Upper lobe of left lung (tissue), 6 donors: ENCODE data around the gene COL7A1. TPM values are rescaled to one million over a fixed set of nuclear protein-coding genes. Genes with fewer than 3 reads are reported as not detected.

Source experiments
- ATAC-seq, 2 donors: fragments of 200-7000 bp; cut with Tn5 transposase; one replicate each; pipeline ENCODE4 v1.9.1; 2022; ENCODE audit warnings: mild to moderate bottlenecking in 2 of 2, moderate library complexity in 2 of 2; ENCODE audit not compliant: low FRiP score in 2 of 2
- DNase-seq, 2 donors: peaks; one replicate each; pipeline ENCODE4 v3.0.0-alpha.2; 2019 to 2020
- H3K27ac ChIP-seq, 4 donors: fragments of 200-600 bp; sonication (generic); one replicate each; pipeline ENCODE4 v1.5.1; 2016 to 2019
- H3K27me3 ChIP-seq, 4 donors: fragments of 200-600 bp; sonication (generic); one replicate each; pipeline ENCODE4 v1.5.1; 2017 to 2019
- H3K36me3 ChIP-seq, 4 donors: fragments of 200-600 bp; sonication (generic); one replicate each; pipeline ENCODE4 v1.5.1; 2016 to 2019
- H3K4me1 ChIP-seq, 4 donors: fragments of 200-600 bp; sonication (generic); one replicate each; pipeline ENCODE4 v1.5.1; 2018 to 2019
- H3K4me3 ChIP-seq, 4 donors: fragments of 200-600 bp; sonication (generic); one replicate each; pipeline ENCODE4 v1.5.1; 2017 to 2019; ENCODE audit warnings: mild to moderate bottlenecking in 2 of 4, moderate library complexity in 1 of 4
- H3K9me3 ChIP-seq, 4 donors: fragments of 200-600 bp; sonication (generic); one replicate each; pipeline ENCODE4 v1.5.1; 2018 to 2019
- EP300 ChIP-seq, 4 donors: sonication (generic); formaldehyde crosslinking; IDR thresholded peaks; one replicate each; pipeline ENCODE4 v1.5.1; 2017; ENCODE audit warnings: antibody characterized with exemption in 4 of 4, control low read depth in 2 of 4
- POLR2A ChIP-seq, 4 donors: fragments of 450-650 bp; IDR thresholded peaks; one replicate each; pipeline ENCODE4 v1.5.1; 2016 to 2017; ENCODE audit warnings: antibody characterized with exemption in 4 of 4, mild to moderate bottlenecking in 2 of 4
- POLR2AphosphoS5 ChIP-seq, 2 donors: sonication (generic); formaldehyde crosslinking; IDR thresholded peaks; one replicate each; pipeline ENCODE4 v1.5.1; 2017; ENCODE audit warnings: antibody characterized with exemption in 2 of 2
- WGBS, 2 donors: methylation state at CpG; one replicate each; pipeline ENCODE4 v1.1.5; 2017 to 2018; 5-methylcytosine and 5-hydroxymethylcytosine counted together
- total RNA-seq, 6 donors: library from RNA; depleted of rRNA in 4 of 6; stranded (reverse); fragments of >200 nt in 4 of 6; gene quantifications; one replicate each; pipeline versions ENCODE4 v1.1.0 to v1.2.1, GENCODE V29; 2016 to 2021
- TF ChIP-seq, protein P1 (sequence below), 6 experiments: fragments of 450-650 bp in 4 of 6; fragments of 200-600 bp in 2 of 6; sonication (generic) in 2 of 6; IDR thresholded peaks; one replicate each; pipeline ENCODE4 v1.5.1; 2016 to 2019; ENCODE audit warnings: antibody characterized with exemption in 6 of 6
- donor health status: DM: no; HTN: no; CAD: no; lungs with moderate emphysema.
- donor health status: DM: no; HTN: yes; CAD: no; lungs with severe emphysema.

The COL7A1 gene
- total RNA-seq, 6 donors from 2014 or later = 2.7 to 30.4 (median 4.6) TPM

DNA sequence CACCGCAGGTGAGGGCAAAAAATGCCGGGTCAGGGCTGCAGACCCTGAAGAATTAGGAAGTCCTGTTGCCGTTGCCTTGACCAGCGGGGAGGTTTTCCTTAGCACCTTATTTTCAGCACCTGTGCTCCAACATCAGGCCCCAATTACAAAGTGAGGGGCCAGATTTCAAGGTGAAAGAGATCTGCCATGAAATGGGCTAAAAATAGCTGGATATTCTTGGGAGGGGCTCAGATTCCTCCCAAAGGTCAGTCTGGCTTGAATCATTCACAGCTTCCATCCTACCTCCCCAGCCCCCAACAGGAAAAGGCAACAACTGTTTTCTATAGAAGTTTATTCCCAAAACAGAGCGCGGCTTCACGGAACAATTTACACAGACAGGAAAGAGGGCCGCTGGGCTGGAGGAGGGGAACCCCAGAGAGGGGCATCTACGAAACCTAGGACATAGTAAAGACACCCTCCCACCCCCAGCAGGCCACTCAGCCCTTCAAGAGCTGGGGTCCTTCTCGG lies 41.1 kb upstream of the COL7A1 start:
- TF ChIP-seq, protein P1, sequence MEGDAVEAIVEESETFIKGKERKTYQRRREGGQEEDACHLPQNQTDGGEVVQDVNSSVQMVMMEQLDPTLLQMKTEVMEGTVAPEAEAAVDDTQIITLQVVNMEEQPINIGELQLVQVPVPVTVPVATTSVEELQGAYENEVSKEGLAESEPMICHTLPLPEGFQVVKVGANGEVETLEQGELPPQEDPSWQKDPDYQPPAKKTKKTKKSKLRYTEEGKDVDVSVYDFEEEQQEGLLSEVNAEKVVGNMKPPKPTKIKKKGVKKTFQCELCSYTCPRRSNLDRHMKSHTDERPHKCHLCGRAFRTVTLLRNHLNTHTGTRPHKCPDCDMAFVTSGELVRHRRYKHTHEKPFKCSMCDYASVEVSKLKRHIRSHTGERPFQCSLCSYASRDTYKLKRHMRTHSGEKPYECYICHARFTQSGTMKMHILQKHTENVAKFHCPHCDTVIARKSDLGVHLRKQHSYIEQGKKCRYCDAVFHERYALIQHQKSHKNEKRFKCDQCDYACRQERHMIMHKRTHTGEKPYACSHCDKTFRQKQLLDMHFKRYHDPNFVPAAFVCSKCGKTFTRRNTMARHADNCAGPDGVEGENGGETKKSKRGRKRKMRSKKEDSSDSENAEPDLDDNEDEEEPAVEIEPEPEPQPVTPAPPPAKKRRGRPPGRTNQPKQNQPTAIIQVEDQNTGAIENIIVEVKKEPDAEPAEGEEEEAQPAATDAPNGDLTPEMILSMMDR (IDR thresholded peaks at IDR 0.05) = no peak
- no peak for TF ChIP-seq EP300 (IDR thresholded peaks at IDR 0.05)
- WGBS, 2 donors = 38 to 49% methylated on average over 8 to 10 of the region's 10 CpGs
- Histone ChIP-seq H3K36me3 (peaks cover 0 to 21% (median 7%) of the 10 kb centered on the region in 4 donors), H3K27ac (peak overlapping the region; percentile 71 to 86 (median 82)), H3K4me1 (peaks cover 18 to 26% (median 23%) of the 10 kb centered on the region in 4 donors), H3K4me3 (peak overlapping the region; percentile 77 to 98 (median 87)), H3K9me3 (no peaks in the 10 kb centered on the region), H3K27me3 (no peaks in the 10 kb centered on the region)
- DNase-seq (no peak), ATAC-seq (no peak)

DNA sequence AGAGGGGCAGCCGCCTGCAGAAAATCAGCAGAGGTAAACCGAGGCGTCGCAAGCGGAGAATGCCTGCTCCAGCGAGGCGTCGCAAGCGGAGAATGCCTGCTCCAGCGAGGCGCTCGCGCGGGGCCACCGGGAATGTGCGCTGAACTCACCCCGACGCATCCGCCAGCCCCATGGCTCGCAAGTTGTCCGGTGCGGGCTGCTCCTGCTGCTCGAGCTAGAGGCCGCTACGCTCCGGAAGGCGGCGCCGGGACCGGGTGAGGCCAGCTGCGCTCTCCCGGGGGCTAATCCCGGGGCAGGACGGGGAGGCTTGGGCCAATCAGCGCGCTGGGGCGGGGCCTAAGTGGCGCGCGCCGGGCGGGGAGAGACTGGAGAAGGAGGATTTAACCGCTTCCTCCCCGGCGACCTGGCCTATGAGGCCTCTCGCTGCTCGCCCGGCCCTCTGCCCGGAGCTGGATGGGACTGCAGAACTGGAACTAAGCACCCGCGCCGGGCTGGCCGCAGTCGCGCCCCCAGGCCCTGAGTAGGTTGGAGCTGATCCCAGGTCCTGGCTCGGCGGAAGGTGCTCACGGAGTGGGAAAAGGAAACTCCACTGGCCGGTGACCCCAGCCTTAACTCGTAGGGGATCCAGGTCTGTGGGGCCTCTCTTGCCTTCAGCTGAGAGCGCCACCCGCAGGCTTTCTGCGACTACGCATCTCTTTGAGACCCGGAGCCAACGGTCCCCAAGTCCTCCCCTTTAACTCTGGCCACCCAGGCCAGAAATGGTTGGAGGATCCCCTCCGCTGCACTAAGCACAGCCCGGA lies 40.3 kb upstream of the COL7A1 start, which contains the start of gene SLC26A6:
TSS of gene SLC26A6 (minus strand) at position 240 of the 800 bp plus-strand sequence. CDS start at position 172, 68 bp downstream.
- peak; percentile 98 to 99 for ATAC-seq
- H3K27ac ChIP-seq = peak within 1 kb of the TSS; percentile 71 to 86 (median 82)
- H3K4me1 ChIP-seq = peaks cover 18 to 26% (median 23%) of the 10 kb centered on the region in 4 donors
- no peaks in the 10 kb centered on the region for H3K27me3 ChIP-seq
- H3K4me3 ChIP-seq = peak within 1 kb of the TSS; percentile 77 to 98 (median 87)
- TF ChIP-seq, protein P1 (IDR thresholded peaks at IDR 0.05) = peak; percentile 21 to 71 (median 52)
- TF ChIP-seq POLR2AphosphoS5 (IDR thresholded peaks at IDR 0.05) (peak in 1 of 2 donors; percentile 83), EP300 (IDR thresholded peaks at IDR 0.05) (no peak), POLR2A (IDR thresholded peaks at IDR 0.05) (peak in 2 of 4 donors; percentile 39 to 72)
- DNase-seq = peak; percentile 98 to 100
- 2% methylated on average over 25 of the region's 68 CpGs; no CpG with 5 or more reads in 1 of the 2 donors for WGBS, 2 donors
- peaks cover 0 to 29% (median 11%) of the 10 kb centered on the region in 4 donors for H3K36me3 ChIP-seq
- no peaks in the 10 kb centered on the region for H3K9me3 ChIP-seq

DNA sequence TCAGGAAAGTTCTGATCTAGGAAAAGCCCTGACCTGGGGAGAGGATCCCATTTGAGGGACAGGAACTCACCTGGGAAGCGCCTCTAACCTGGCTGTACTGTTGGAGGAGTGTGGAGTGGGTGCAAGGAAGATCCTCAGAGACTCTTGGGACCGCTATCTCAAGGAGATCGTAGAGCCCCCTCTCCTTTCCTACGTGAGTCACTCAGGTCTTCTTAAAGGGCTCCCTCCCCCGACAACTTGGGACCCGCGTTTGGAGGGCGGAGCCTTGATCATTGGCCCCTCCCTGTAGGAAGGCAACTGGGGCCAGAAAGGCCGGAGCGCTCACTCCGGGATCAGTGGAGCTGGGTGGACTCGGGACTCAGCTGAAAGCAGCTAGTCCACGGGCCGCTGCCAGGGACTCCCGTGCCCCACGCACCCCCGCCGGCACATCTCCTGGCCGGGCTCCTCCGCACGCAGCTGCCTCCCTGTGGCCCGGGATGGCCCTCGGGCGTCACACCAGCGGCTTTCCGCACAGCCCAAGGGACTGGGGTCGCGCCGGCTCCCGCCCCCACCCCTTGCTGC lies 39.6 kb upstream of the COL7A1 start:
- Histone ChIP-seq H3K9me3 (no peaks in the 10 kb centered on the region), H3K27ac (peak overlapping the region; percentile 71 to 86 (median 82)), H3K27me3 (no peaks in the 10 kb centered on the region), H3K36me3 (peaks cover 0 to 34% (median 17%) of the 10 kb centered on the region in 4 donors), H3K4me3 (peak overlapping the region; percentile 77 to 98 (median 87)), H3K4me1 (peaks cover 18 to 26% (median 23%) of the 10 kb centered on the region in 4 donors)
- WGBS, 2 donors = 10% methylated on average over 8 to 9 of the region's 30 CpGs
- peak in 1 of 2 donors; percentile 72 for DNase-seq
- TF ChIP-seq, protein P1 (IDR thresholded peaks at IDR 0.05) = no peak
- TF ChIP-seq EP300 (IDR thresholded peaks at IDR 0.05) (no peak), POLR2AphosphoS5 (IDR thresholded peaks at IDR 0.05) (no peak), POLR2A (IDR thresholded peaks at IDR 0.05) (no peak)
- ATAC-seq = peak; percentile 10 to 70

GRCh38 chr3:48633743-48634142 lies 38.6 kb upstream of the COL7A1 start:
- no peaks in the 10 kb centered on the region for H3K9me3 ChIP-seq
- no peaks in the 10 kb centered on the region for H3K27me3 ChIP-seq
- WGBS, 2 donors = 86 to 95% methylated on average over 1 to 2 of the region's 2 CpGs
- peak overlapping the region in 1 of 4 donors; percentile 79 for H3K27ac ChIP-seq
- ATAC-seq (no peak), DNase-seq (no peak)
- no peak overlapping the region for H3K4me3 ChIP-seq
- peaks cover 18 to 26% (median 23%) of the 10 kb centered on the region in 4 donors for H3K4me1 ChIP-seq
- TF ChIP-seq POLR2AphosphoS5 (IDR thresholded peaks at IDR 0.05) = no peak
- peaks cover 0 to 44% (median 24%) of the 10 kb centered on the region in 4 donors for H3K36me3 ChIP-seq

GRCh38 chr3:48633256-48633655 lies 38.1 kb upstream of the COL7A1 start:
- 97% methylated on average over 13 to 15 of the region's 15 CpGs for WGBS, 2 donors
- no peak overlapping the region for H3K4me3 ChIP-seq
- ATAC-seq (no peak), DNase-seq (peak in 1 of 2 donors; percentile 77)
- no peak overlapping the region for H3K27ac ChIP-seq
- H3K9me3 ChIP-seq = no peaks in the 10 kb centered on the region
- no peaks in the 10 kb centered on the region for H3K27me3 ChIP-seq
- no peak for TF ChIP-seq POLR2A (IDR thresholded peaks at IDR 0.05)
- TF ChIP-seq, protein P1 (IDR thresholded peaks at IDR 0.05) = no peak
- TF ChIP-seq POLR2AphosphoS5 (IDR thresholded peaks at IDR 0.05) = no peak
- no peak for TF ChIP-seq EP300 (IDR thresholded peaks at IDR 0.05)
- peaks cover 0 to 48% (median 26%) of the 10 kb centered on the region in 4 donors for H3K36me3 ChIP-seq
- H3K4me1 ChIP-seq = peaks cover 18 to 26% (median 23%) of the 10 kb centered on the region in 4 donors
